ENCODE data around the gene TOM1L2.

Gene TOM1L2

DNA sequence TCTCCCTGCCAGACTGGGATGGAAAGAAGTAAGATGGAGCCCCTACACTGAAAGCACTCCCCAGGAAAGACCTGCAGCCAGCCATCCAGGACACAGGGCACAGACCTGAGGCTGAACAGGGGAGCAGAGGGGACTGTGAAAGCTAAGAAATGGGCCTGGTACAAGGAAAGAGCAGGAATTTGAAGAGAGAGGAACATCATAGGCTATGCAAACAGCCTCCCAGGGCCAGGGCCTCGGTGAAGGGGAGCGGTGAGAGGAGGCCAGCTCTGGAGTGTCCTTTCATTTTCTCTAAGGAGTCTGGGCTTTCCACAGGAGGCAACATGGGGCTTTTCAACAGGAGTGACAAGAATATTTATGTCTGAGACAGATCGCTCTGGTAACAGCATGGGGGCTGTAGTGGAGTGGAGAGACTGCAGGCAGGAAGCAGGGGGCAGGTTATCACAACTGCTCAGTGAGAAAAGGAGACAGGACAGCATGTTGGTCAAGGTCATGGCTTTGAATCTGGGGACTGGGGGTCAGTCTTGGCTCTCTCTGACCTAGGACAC is 50.1 kb downstream of the TOM1L2 start:
- no peak for ATAC-seq (ENCODE audit: insufficient read depth, low read depth)

DNA sequence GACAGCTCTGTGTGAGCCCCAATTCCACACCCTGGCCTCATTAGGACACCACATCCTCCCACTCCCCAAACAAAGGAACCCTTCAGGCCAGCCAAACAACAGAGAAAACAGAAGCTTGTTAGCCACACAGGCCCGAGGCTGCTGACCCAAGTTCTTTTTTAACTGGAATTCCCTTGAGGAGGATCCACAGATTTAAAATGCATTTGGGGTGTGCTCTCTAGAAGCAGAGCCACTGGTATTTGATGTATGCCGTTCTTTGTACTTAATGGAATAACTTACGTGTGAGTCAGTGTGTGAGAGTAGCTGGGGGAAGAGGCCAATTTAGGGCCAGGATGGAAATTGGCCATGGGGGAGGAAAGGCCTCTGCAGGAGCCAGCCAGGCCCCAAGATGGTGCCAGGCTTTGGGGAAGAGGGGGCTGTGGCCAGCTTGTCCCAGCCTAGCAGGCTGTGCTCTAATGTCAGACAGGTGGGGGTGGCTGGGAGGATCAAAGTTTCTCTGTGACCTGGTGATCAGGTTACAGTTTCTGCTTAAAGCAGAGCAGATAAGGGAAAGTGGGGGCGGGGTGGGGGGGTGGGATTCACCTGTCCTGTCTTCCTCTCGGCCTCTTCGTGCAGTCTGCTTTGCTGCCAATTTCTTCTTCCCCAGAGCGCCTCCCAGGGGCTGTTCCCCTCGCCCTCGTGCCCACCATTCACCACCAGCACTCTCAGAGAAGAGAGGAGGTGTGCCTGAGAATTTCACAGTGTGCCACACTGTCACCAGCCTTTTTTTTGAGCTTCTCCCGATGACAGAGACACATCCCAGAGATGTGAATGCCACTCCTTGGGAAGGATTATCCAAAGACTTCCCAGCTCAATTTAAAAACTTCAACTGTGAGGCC is 50.8 kb downstream of the TOM1L2 start:
- H3K4me3 ChIP-seq (ENCODE audit: low read depth in 1 of 2, low read length in 2 of 2): no peak overlapping the region
- H3K27ac ChIP-seq (ENCODE audit: low read length): no peak overlapping the region
- H3K4me2 ChIP-seq (ENCODE audit: insufficient read depth, low read length): no peak overlapping the region
- no peaks in the 10 kb centered on the region for H3K36me3 ChIP-seq (ENCODE audit: insufficient read depth, low read length)
- ATAC-seq (ENCODE audit: insufficient read depth, low read depth) (no peak), DNase-seq (no peak)
- TF ChIP-seq, protein P1, sequence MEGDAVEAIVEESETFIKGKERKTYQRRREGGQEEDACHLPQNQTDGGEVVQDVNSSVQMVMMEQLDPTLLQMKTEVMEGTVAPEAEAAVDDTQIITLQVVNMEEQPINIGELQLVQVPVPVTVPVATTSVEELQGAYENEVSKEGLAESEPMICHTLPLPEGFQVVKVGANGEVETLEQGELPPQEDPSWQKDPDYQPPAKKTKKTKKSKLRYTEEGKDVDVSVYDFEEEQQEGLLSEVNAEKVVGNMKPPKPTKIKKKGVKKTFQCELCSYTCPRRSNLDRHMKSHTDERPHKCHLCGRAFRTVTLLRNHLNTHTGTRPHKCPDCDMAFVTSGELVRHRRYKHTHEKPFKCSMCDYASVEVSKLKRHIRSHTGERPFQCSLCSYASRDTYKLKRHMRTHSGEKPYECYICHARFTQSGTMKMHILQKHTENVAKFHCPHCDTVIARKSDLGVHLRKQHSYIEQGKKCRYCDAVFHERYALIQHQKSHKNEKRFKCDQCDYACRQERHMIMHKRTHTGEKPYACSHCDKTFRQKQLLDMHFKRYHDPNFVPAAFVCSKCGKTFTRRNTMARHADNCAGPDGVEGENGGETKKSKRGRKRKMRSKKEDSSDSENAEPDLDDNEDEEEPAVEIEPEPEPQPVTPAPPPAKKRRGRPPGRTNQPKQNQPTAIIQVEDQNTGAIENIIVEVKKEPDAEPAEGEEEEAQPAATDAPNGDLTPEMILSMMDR (IDR thresholded peaks at IDR 0.05; ENCODE audit: borderline replicate concordance, extremely low read depth, low read length, poor library complexity, severe bottlenecking): no peak
- TF ChIP-seq EZH2 (IDR thresholded peaks at IDR 0.05; ENCODE audit: borderline replicate concordance, low read depth, low read length, severe bottlenecking): no peak
- no peaks in the 10 kb centered on the region for H3K9me3 ChIP-seq (ENCODE audit: insufficient read depth, low read length, severe bottlenecking)
- H2AFZ ChIP-seq (ENCODE audit: low read depth, low read length): no peak overlapping the region
- no peaks in the 10 kb centered on the region for H3K79me2 ChIP-seq (ENCODE audit: insufficient read depth, low read length)
- H4K20me1 ChIP-seq (ENCODE audit: insufficient read depth, low read length): peaks cover 4% of the 10 kb centered on the region; the same call in 1 of the 2 replicates
- H3K9ac ChIP-seq (ENCODE audit: low read depth, low read length): no peak overlapping the region
- H3K4me1 ChIP-seq (ENCODE audit: insufficient read depth, low read length): peaks cover 7% of the 10 kb centered on the region
- H3K27me3 ChIP-seq (ENCODE audit: insufficient read depth, low read length, poor library complexity): no peaks in the 10 kb centered on the region

More for the DNA sequence above, 50.1 kb downstream of the TOM1L2 start:
- no peak overlapping the region for H3K4me3 ChIP-seq (ENCODE audit: low read depth in 1 of 2, low read length in 2 of 2)
- H4K20me1 ChIP-seq (ENCODE audit: insufficient read depth, low read length): peaks cover 4% of the 10 kb centered on the region; the same call in 1 of the 2 replicates
- H3K9ac ChIP-seq (ENCODE audit: low read depth, low read length): no peak overlapping the region
- H3K36me3 ChIP-seq (ENCODE audit: insufficient read depth, low read length): no peaks in the 10 kb centered on the region
- H3K9me3 ChIP-seq (ENCODE audit: insufficient read depth, low read length, severe bottlenecking): no peaks in the 10 kb centered on the region
- peaks cover 7% of the 10 kb centered on the region for H3K4me1 ChIP-seq (ENCODE audit: insufficient read depth, low read length)
- H3K4me2 ChIP-seq (ENCODE audit: insufficient read depth, low read length): no peak overlapping the region
- no peak overlapping the region for H3K27ac ChIP-seq (ENCODE audit: low read length)
- no peak for TF ChIP-seq EZH2 (IDR thresholded peaks at IDR 0.05; ENCODE audit: borderline replicate concordance, low read depth, low read length, severe bottlenecking)
- TF ChIP-seq, protein P1 (IDR thresholded peaks at IDR 0.05; ENCODE audit: borderline replicate concordance, extremely low read depth, low read length, poor library complexity, severe bottlenecking): no peak
- no peaks in the 10 kb centered on the region for H3K79me2 ChIP-seq (ENCODE audit: insufficient read depth, low read length)
- H2AFZ ChIP-seq (ENCODE audit: low read depth, low read length): no peak overlapping the region
- H3K27me3 ChIP-seq (ENCODE audit: insufficient read depth, low read length, poor library complexity): no peaks in the 10 kb centered on the region
- no peak for DNase-seq

DNA sequence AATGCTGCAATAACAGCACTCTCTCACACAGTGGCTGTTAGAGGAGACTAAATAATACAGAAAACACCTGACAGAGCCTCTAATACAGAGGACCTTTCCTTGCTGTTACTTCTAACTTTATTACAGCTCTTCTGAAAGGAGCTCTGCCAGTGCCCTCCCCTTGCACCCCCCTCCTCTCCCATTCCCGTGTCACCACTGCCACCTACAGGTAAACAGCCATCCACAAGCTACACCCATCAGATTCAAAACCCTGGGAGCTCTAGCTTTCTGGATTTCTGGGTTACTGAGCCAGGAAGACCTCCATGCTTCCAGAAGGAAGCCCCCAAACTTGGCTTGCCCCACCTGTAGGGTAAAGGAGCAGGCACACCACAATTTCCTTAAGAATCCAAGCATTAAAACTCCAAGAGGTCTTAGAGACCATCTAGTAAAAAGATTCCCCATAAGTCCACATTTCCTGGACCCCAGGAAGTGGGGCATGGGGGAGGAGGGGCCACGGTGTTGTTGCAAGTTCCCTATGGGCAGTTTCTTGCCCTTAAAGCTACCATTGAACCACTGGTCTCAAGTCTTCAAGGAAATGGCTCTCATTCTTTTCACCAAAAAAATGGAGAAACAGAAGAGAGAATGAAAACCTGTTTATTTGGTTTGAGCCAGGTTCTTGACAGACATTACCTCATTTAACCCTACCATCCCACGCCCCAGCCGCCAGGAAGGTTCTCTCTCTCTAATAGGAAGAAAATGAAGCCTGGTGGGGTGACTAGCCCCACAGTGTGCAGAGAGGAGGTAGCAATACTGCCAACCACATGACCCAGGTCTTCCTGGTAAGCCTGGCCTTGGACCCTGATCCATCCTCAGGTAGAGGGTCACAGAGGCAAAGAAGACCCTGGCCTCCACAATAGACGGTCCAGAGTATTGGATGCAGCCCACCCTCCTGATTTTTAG is 52.8 kb downstream of the TOM1L2 start:
- no peak overlapping the region for H3K27ac ChIP-seq (ENCODE audit: low read length)
- H3K4me2 ChIP-seq (ENCODE audit: insufficient read depth, low read length): no peak overlapping the region
- no peak overlapping the region for H3K9ac ChIP-seq (ENCODE audit: low read depth, low read length)

More for the DNA sequence above, 52.8 kb downstream of the TOM1L2 start:
- no peaks in the 10 kb centered on the region for H3K9me3 ChIP-seq (ENCODE audit: insufficient read depth, low read length, severe bottlenecking)
- peak; percentile 80 for DNase-seq
- no peak overlapping the region for H3K4me3 ChIP-seq (ENCODE audit: low read depth in 1 of 2, low read length in 2 of 2)
- H3K79me2 ChIP-seq (ENCODE audit: insufficient read depth, low read length): no peaks in the 10 kb centered on the region
- H2AFZ ChIP-seq (ENCODE audit: low read depth, low read length): peak overlapping the region; percentile 44; the same call in 1 of the 2 replicates
- TF ChIP-seq, protein P1 (IDR thresholded peaks at IDR 0.05; ENCODE audit: borderline replicate concordance, extremely low read depth, low read length, poor library complexity, severe bottlenecking): peak; percentile 95
- TF ChIP-seq EZH2 (IDR thresholded peaks at IDR 0.05; ENCODE audit: borderline replicate concordance, low read depth, low read length, severe bottlenecking): no peak
- no peaks in the 10 kb centered on the region for H3K27me3 ChIP-seq (ENCODE audit: insufficient read depth, low read length, poor library complexity)
- peak; percentile 99 for ATAC-seq (ENCODE audit: insufficient read depth, low read depth)
- 0 out of 2 replicates have a peak, but pooled peaks cover 4% of the 10 kb centered on the region for H4K20me1 ChIP-seq (ENCODE audit: insufficient read depth, low read length)
- H3K36me3 ChIP-seq (ENCODE audit: insufficient read depth, low read length): no peaks in the 10 kb centered on the region
- H3K4me1 ChIP-seq (ENCODE audit: insufficient read depth, low read length): peaks cover 8% of the 10 kb centered on the region
